Smooth muscle cell (in vitro differentiated cells): ENCODE results near the gene ALOX15. TPM values are rescaled to one million over a fixed set of nuclear protein-coding genes. Genes with fewer than 3 reads are reported as not detected.

ENCODE experiments used
- DNase-seq: peaks from one replicate; lab custom pipeline; 2025; ENCODE audit not compliant: unreplicated experiment; lab: John Stamatoyannopoulos, UW
- H2AFZ ChIP-seq: fragments of 200-600 bp; sonication (generic); 2 replicates; pipeline ENCODE4 v1.6.0; 2016; ENCODE audit warnings: antibody characterized with exemption, low read depth, mild to moderate bottlenecking
- H3F3A ChIP-seq: fragments of 200-600 bp; sonication (generic); 2 replicates; pipeline ENCODE4 v1.6.0; 2017; ENCODE audit warnings: antibody characterized with exemption, low read depth
- H3K27ac ChIP-seq: fragments of 200-600 bp; sonication (generic); 2 replicates; pipeline ENCODE4 v1.5.1; 2016; ENCODE audit warnings: low read depth, mild to moderate bottlenecking
- H3K27me3 ChIP-seq: fragments of 200-600 bp; sonication (generic); 2 replicates; pipeline ENCODE4 v1.6.1; 2016; ENCODE audit warnings: low read depth, mild to moderate bottlenecking
- H3K36me3 ChIP-seq: fragments of 200-600 bp; sonication (generic); 2 replicates; pipeline ENCODE4 v1.5.1; 2016; ENCODE audit warnings: low read depth
- H3K4me1 ChIP-seq: fragments of 200-600 bp; sonication (generic); 2 replicates; pipeline ENCODE4 v1.5.1; 2016; ENCODE audit warnings: low read depth
- H3K4me2 ChIP-seq: fragments of 200-600 bp; sonication (generic); 2 replicates; pipeline ENCODE4 v1.6.0; 2016; ENCODE audit warnings: mild to moderate bottlenecking
- H3K4me3 ChIP-seq: fragments of 200-600 bp; sonication (generic); 2 replicates; pipeline ENCODE4 v1.5.1; 2016; ENCODE audit warnings: mild to moderate bottlenecking
- H3K79me2 ChIP-seq: fragments of 200-600 bp; sonication (generic); 2 replicates; pipeline ENCODE4 v1.6.0; 2016; ENCODE audit warnings: low read depth, mild to moderate bottlenecking
- H3K9ac ChIP-seq: fragments of 200-600 bp; sonication (generic); 2 replicates; pipeline ENCODE4 v1.6.0; 2016; ENCODE audit warnings: low read depth
- H3K9me3 ChIP-seq: fragments of 200-600 bp; sonication (generic); replicated peaks from 2 replicates; pipeline ENCODE4 v1.5.1; 2016; ENCODE audit warnings: low read depth
- H4K20me1 ChIP-seq: fragments of 200-600 bp; sonication (generic); 2 replicates; pipeline ENCODE4 v1.6.0; 2016; ENCODE audit warnings: low read depth
- WGBS: methylation state at CpG from one replicate; pipeline ENCODE4 v1.1.7; 2016; ENCODE audit warnings: low lambda C conversion rate; 5-methylcytosine and 5-hydroxymethylcytosine counted together
- polyA plus RNA-seq: library from polyadenylated mRNA; unstranded; fragments of >200 nt; fragmentation: Nextera tagmentation; extraction: Ambion mirVana; gene quantifications from 2 replicates; pipeline ENCODE4 v1.2.1, GENCODE V29; 2016
- total RNA-seq: library from RNA; depleted of rRNA; stranded (reverse); fragments of >200 nt; gene quantifications from 2 replicates; pipeline ENCODE4 v1.2.3, GENCODE V29; 2014
- TF ChIP-seq, protein P1 (sequence below): fragments of 200-600 bp; sonication (generic); IDR thresholded peaks from 2 replicates; pipeline ENCODE4 v1.5.1; 2017; ENCODE audit warnings: borderline replicate concordance, mild to moderate bottlenecking, antibody characterized with exemption; ENCODE audit not compliant: insufficient read depth, poor library complexity, severe bottlenecking

The ALOX15 gene
- total and polyA plus RNA-seq, 2 experiments from 2014 or later: 0.32 TPM; not detected in 1

DNA sequence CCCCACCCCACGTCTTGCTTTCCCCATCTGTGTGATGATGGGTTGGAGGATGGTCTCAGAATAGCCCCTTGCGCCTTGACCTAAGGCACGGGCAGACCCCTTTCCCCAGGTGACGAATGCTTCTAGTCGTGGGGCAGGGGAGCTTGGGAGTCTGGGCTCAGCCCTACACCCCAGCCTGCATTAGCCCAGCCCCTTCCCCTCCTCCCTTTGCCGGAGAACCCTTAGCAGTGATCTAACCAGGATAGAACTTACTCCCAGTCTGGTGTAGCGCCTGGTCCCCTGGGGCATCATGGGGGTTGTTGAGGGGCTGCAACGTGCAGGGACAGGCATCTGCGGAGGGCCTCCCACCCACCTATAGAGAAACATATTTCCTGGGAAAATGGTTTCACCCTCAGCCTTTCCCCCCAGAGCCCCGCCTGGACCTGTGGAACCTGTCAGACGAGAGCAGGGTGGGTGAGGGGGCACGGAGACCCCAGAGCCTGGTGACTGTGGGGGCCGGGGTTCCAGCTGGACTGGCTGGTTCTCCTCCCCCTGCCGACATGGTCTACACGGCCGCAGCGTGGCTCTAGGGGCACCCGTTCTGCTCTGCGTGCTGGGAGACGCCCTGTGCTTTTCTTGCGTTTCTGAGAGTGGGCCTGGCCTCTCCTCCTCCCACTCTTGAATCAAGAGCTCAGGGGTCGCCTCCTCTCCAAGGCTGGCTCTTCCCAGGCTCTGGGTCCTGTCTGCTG lies 52.4 kb downstream of the ALOX15 start:
- Histone ChIP-seq H2AFZ (no peak overlapping the region), H4K20me1 (no peaks in the 10 kb centered on the region), H3K4me2 (no peak overlapping the region), H3K79me2 (peaks cover 22% of the 10 kb centered on the region), H3K36me3 (no peaks in the 10 kb centered on the region), H3K4me3 (no peak overlapping the region), H3K9me3 (no peaks in the 10 kb centered on the region), H3F3A (peaks cover 4% of the 10 kb centered on the region), H3K27ac (no peak overlapping the region), H3K9ac (no peak overlapping the region), H3K4me1 (peaks cover 6% of the 10 kb centered on the region), H3K27me3 (no peaks in the 10 kb centered on the region)
- 74% methylated on average over 22 of the region's 22 CpGs for WGBS
- TF ChIP-seq, protein P1, sequence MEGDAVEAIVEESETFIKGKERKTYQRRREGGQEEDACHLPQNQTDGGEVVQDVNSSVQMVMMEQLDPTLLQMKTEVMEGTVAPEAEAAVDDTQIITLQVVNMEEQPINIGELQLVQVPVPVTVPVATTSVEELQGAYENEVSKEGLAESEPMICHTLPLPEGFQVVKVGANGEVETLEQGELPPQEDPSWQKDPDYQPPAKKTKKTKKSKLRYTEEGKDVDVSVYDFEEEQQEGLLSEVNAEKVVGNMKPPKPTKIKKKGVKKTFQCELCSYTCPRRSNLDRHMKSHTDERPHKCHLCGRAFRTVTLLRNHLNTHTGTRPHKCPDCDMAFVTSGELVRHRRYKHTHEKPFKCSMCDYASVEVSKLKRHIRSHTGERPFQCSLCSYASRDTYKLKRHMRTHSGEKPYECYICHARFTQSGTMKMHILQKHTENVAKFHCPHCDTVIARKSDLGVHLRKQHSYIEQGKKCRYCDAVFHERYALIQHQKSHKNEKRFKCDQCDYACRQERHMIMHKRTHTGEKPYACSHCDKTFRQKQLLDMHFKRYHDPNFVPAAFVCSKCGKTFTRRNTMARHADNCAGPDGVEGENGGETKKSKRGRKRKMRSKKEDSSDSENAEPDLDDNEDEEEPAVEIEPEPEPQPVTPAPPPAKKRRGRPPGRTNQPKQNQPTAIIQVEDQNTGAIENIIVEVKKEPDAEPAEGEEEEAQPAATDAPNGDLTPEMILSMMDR: no peak
- DNase-seq: no peak

DNA sequence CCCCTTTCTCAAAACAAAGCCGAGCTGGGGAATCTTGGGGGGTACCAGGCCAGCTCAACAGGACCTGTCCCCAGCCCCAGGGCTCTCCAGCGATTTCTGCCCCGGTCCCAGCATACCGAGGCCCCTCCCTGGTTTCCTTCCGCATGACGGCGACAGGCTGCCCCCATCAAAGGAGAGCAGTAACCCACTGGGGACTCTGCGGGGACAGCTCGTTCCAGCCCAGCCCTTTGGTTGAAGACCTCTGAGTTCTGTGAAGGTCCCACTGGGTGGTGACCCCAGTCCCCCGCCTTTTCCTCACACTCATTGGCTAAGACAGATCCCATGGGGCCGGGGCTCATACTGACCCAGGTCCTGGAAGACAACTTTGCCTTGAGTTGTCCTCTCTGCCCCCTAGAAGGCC lies 53.1 kb downstream of the ALOX15 start:
- Histone ChIP-seq H3K9ac (no peak overlapping the region), H3K4me2 (peak overlapping the region; percentile 62), H4K20me1 (no peaks in the 10 kb centered on the region), H2AFZ (no peak overlapping the region), H3K9me3 (no peaks in the 10 kb centered on the region), H3K4me3 (no peak overlapping the region), H3F3A (peaks cover 4% of the 10 kb centered on the region), H3K27ac (peak overlapping the region; percentile 22), H3K79me2 (peaks cover 23% of the 10 kb centered on the region), H3K36me3 (no peaks in the 10 kb centered on the region), H3K4me1 (peaks cover 6% of the 10 kb centered on the region), H3K27me3 (no peaks in the 10 kb centered on the region)
- 59% methylated on average over 11 of the region's 11 CpGs for WGBS
- TF ChIP-seq, protein P1: no peak
- no peak for DNase-seq

DNA sequence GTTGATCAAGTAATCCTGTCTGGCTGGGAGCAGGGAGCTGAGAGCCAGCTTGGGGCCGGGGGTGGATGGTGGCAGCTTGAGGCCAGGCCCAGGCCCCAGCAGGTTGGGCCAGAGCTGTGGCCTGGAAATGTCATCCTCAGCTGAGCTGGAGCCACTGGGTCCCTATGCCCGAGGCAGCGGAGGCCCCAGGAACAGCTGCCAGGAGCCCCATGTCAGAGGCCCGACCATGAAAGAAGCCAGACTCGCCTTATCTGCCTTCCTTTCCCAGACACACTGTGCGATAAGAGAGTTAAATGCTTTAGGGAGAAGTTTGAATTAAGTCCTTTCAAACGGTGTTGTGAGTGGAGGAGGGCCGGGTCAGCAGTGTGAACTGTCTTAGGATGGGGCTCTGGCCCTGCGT lies 53.7 kb downstream of the ALOX15 start:
- WGBS: 5% methylated on average over 9 of the region's 9 CpGs
- H2AFZ ChIP-seq: peak overlapping the region; percentile 37
- H3K9me3 ChIP-seq: no peaks in the 10 kb centered on the region
- DNase-seq: no peak
- peak overlapping the region; percentile 62 for H3K4me2 ChIP-seq
- no peak overlapping the region for H3K4me3 ChIP-seq
- H3K27me3 ChIP-seq: no peaks in the 10 kb centered on the region
- H3K79me2 ChIP-seq: peaks cover 23% of the 10 kb centered on the region
- H3K27ac ChIP-seq: peak overlapping the region; percentile 22
- TF ChIP-seq, protein P1: no peak
- no peaks in the 10 kb centered on the region for H3K36me3 ChIP-seq
- peaks cover 6% of the 10 kb centered on the region for H3K4me1 ChIP-seq
- H3K9ac ChIP-seq: no peak overlapping the region
- H4K20me1 ChIP-seq: no peaks in the 10 kb centered on the region
- peaks cover 10% of the 10 kb centered on the region for H3F3A ChIP-seq

DNA sequence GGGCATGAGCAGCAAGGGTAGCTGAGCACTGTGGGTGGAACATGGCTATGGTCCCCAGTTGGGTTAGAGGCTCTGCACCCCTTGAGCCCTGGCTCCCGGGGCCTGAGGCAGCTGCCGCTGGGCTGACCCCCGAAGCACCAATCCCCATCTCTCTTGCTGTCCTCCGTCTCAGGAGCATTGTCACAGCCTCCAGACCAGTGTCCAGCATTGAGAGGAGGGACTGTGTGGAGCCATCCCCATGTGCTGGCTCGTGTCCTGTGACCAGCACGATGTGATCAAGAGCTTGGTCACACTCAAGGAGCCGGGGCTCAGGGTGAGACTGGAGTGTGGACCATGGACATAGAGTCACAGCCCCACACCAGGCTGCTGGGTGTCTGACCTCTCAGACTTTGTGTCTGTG lies 54.3 kb downstream of the ALOX15 start:
- no peaks in the 10 kb centered on the region for H4K20me1 ChIP-seq
- H3K9me3 ChIP-seq: no peaks in the 10 kb centered on the region
- peak overlapping the region; percentile 22 for H3K27ac ChIP-seq
- no peak overlapping the region for H3K4me3 ChIP-seq
- no peaks in the 10 kb centered on the region for H3K36me3 ChIP-seq
- DNase-seq: no peak
- peaks cover 20% of the 10 kb centered on the region for H3K79me2 ChIP-seq
- peak overlapping the region; percentile 62 for H3K4me2 ChIP-seq
- TF ChIP-seq, protein P1: no peak
- 84% methylated on average over 7 of the region's 7 CpGs for WGBS
- H3F3A ChIP-seq: peaks cover 11% of the 10 kb centered on the region
- H3K4me1 ChIP-seq: peaks cover 6% of the 10 kb centered on the region
- H3K27me3 ChIP-seq: no peaks in the 10 kb centered on the region
- no peak overlapping the region for H2AFZ ChIP-seq
- H3K9ac ChIP-seq: no peak overlapping the region
